OCI-LY3 (cell line): Measurements from ENCODE around the gene CTSL.

Experiments used
- H2AFZ ChIP-seq: fragments of 200-600, 300-600 bp; shearing (Covaris generic); 2 replicates; pipeline ENCODE4 v1.6.0; 2014; ENCODE audit warnings: antibody characterized with exemption, low read depth, low read length
- H3K27ac ChIP-seq: fragments of 200-600, 300-600 bp; sonication (generic); 2 replicates; pipeline ENCODE4 v1.5.1; 2014; ENCODE audit warnings: mild to moderate bottlenecking, low read length, moderate library complexity, mixed read lengths
- H3K27me3 ChIP-seq: fragments of 200-600, 300-600 bp; sonication (generic); 2 replicates; pipeline ENCODE4 v1.6.1; 2014; ENCODE audit warnings: low read depth, low read length, mixed read lengths
- H3K36me3 ChIP-seq: fragments of 200-600, 300-600 bp; sonication (generic); replicated peaks from 2 replicates; pipeline ENCODE3; 2014; ENCODE audit warnings: low read depth, low read length, mixed read lengths
- H3K4me1 ChIP-seq: fragments of 300-600, 200-600 bp; sonication (generic); 2 replicates; pipeline ENCODE4 v1.6.1; 2014; ENCODE audit warnings: low read length, mixed read lengths
- H3K4me2 ChIP-seq: fragments of 200-600, 300-600 bp; sonication (generic); 2 replicates; pipeline ENCODE4 v1.6.1; 2014; ENCODE audit warnings: low read length, mixed read lengths
- H3K4me3 ChIP-seq: fragments of 300-600, 200-600 bp; sonication (generic); 2 replicates; pipeline ENCODE4 v1.5.1; 2014; ENCODE audit warnings: antibody characterized with exemption, mild to moderate bottlenecking, low read length, moderate library complexity
- H3K79me2 ChIP-seq: fragments of 300-600, 200-600 bp; shearing (Covaris generic); 2 replicates; pipeline ENCODE4 v1.6.1; 2014; ENCODE audit warnings: mild to moderate bottlenecking, low read length, mixed read lengths
- H3K9ac ChIP-seq: fragments of 300-600, 200-600 bp; shearing (Covaris generic); 2 replicates; pipeline ENCODE4 v1.6.0; 2014; ENCODE audit warnings: mild to moderate bottlenecking, low read length, moderate library complexity
- H3K9me3 ChIP-seq: fragments of 200-600, 300-600 bp; shearing (Covaris generic); 2 replicates; pipeline ENCODE4 v1.6.1; 2014; ENCODE audit warnings: low read length, mixed read lengths; ENCODE audit not compliant: insufficient read depth
- H4K20me1 ChIP-seq: fragments of 200-600, 300-600 bp; sonication (generic); 2 replicates; pipeline ENCODE4 v1.6.1; 2016; ENCODE audit warnings: low read length, mixed read lengths; ENCODE audit not compliant: insufficient read depth
- CTCF ChIP-seq: fragments of 200-600, 300-600 bp; sonication (generic); IDR thresholded peaks from 2 replicates; pipeline ENCODE4 v1.5.1; 2014; ENCODE audit warnings: antibody characterized with exemption, low read length, low read depth
- EZH2phosphoT487 ChIP-seq: fragments of 200-600 bp; shearing (Covaris generic); IDR thresholded peaks from 2 replicates; pipeline ENCODE4 v1.6.1; 2018; ENCODE audit warnings: antibody characterized with exemption, mixed run types, low read depth

Gene CTSL

GRCh38 chr9:87683751-87684626 lies 41.9 kb upstream of the CTSL start:
- Histone ChIP-seq H3K79me2 (no peaks in the 10 kb centered on the region), H3K4me2 (no peak overlapping the region), H3K36me3 (no peaks in the 10 kb centered on the region), H3K9ac (no peak overlapping the region), H3K9me3 (no peaks in the 10 kb centered on the region), H3K4me3 (no peak overlapping the region), H3K27ac (no peak overlapping the region), H4K20me1 (no peaks in the 10 kb centered on the region), H3K27me3 (no peaks in the 10 kb centered on the region), H2AFZ (no peak overlapping the region), H3K4me1 (no peaks in the 10 kb centered on the region)
- TF ChIP-seq EZH2phosphoT487 (no peak), CTCF (no peak)

GRCh38 chr9:87684627-87685219 lies 41.2 kb upstream of the CTSL start:
- Histone ChIP-seq H3K9me3 (no peaks in the 10 kb centered on the region), H3K27ac (no peak overlapping the region), H3K4me2 (no peak overlapping the region), H3K9ac (no peak overlapping the region), H2AFZ (no peak overlapping the region), H4K20me1 (no peaks in the 10 kb centered on the region), H3K4me3 (no peak overlapping the region), H3K36me3 (no peaks in the 10 kb centered on the region), H3K27me3 (no peaks in the 10 kb centered on the region), H3K4me1 (no peaks in the 10 kb centered on the region), H3K79me2 (no peaks in the 10 kb centered on the region)
- TF ChIP-seq CTCF (peak; percentile 55), EZH2phosphoT487 (no peak)

- Histone ChIP-seq H3K4me2 (no peak overlapping the region), H3K27me3 (no peaks in the 10 kb centered on the region), H3K9me3 (no peaks in the 10 kb centered on the region), H3K27ac (no peak overlapping the region), H3K36me3 (no peaks in the 10 kb centered on the region), H4K20me1 (no peaks in the 10 kb centered on the region), H3K9ac (no peak overlapping the region), H2AFZ (no peak overlapping the region), H3K4me1 (no peaks in the 10 kb centered on the region), H3K79me2 (no peaks in the 10 kb centered on the region), H3K4me3 (no peak overlapping the region)
- no peak for TF ChIP-seq CTCF
- TF ChIP-seq EZH2phosphoT487: no peak
Measured at GRCh38 chr9:87685441-87685840, 40.5 kb upstream of the CTSL start.

DNA sequence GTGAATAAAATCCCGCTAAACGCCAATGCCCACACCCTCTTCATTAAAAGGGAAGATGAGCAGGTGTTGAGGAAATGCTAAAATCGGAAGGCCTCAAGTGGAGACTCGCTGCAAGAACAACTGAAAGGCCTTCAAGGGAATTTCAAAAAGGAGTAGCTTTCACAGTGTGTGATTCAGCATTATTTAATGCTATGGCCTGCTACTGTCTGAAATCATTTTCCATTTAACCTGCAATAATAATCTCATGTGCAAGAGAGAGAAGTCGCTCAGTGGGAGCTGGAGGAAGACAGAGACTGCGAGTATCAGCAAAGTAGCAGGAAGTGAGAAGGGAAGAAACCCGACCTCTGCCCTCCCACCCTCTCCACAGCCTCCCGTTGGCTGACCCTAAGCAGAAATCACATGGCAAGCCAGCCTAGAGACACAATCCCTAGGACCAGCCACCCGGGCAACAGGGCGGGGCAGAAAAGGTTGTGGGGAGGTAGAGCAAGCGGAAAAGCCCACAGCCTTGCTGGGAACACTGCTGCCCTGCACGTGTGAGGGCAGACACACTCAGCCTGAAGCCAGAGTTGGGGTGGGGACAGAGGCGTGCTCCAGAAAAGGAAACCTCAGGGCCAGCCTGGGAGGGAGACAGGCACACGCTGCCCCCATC lies 39.9 kb upstream of the CTSL start:
- Histone ChIP-seq H3K27me3 (no peaks in the 10 kb centered on the region), H3K9me3 (no peaks in the 10 kb centered on the region), H3K79me2 (no peaks in the 10 kb centered on the region), H4K20me1 (no peaks in the 10 kb centered on the region), H3K36me3 (no peaks in the 10 kb centered on the region), H3K9ac (no peak overlapping the region), H3K4me2 (no peak overlapping the region), H2AFZ (no peak overlapping the region), H3K27ac (no peak overlapping the region), H3K4me3 (no peak overlapping the region), H3K4me1 (no peaks in the 10 kb centered on the region)
- TF ChIP-seq CTCF (no peak), EZH2phosphoT487 (no peak)
